GM23338 (cell line): ENCODE measurements around the gene RNF175.

Source experiments
- CREB1 ChIP-seq: fragments of 250-450 bp; sonication (Bioruptor Pico); IDR thresholded peaks from 2 replicates; pipeline ENCODE4 v1.5.0; 2020; ENCODE audit warnings: low read depth, mild to moderate bottlenecking, moderate library complexity
- EZH2 ChIP-seq: fragments of 200-600 bp; sonication (generic); IDR thresholded peaks from one replicate; pipeline ENCODE4 v1.8.0; 2017; ENCODE audit warnings: antibody characterized with exemption, mild to moderate bottlenecking, low read depth; ENCODE audit not compliant: unreplicated experiment
- EZH2phosphoT487 ChIP-seq: fragments of 200-600 bp; sonication (generic); IDR thresholded peaks from one replicate; pipeline ENCODE4 v1.8.1; 2018; ENCODE audit warnings: antibody characterized with exemption; ENCODE audit not compliant: unreplicated experiment
- JUNB ChIP-seq: IDR thresholded peaks from one replicate; pipeline ENCODE4 v1.6.1; 2016; ENCODE audit warnings: antibody characterized with exemption; ENCODE audit not compliant: unreplicated experiment
- NANOG ChIP-seq: IDR thresholded peaks from 2 replicates; pipeline ENCODE4 v1.6.1; 2016; ENCODE audit warnings: antibody characterized with exemption, borderline replicate concordance
- POLR2AphosphoS5 ChIP-seq: IDR thresholded peaks from 2 replicates; pipeline ENCODE4 v1.6.1; 2016; ENCODE audit warnings: antibody characterized with exemption, low read depth
- STAT1 ChIP-seq: IDR thresholded peaks from one replicate; pipeline ENCODE4 v1.6.1; 2016; ENCODE audit warnings: antibody characterized with exemption; ENCODE audit not compliant: unreplicated experiment
- ZNF114 ChIP-seq: fragments of 250-450 bp; sonication (Bioruptor Pico); IDR thresholded peaks from 2 replicates; pipeline ENCODE4 v1.5.0; 2020; ENCODE audit warnings: mild to moderate bottlenecking, moderate library complexity
- ZNF331 ChIP-seq: fragments of 250-450 bp; sonication (Bioruptor Pico); IDR thresholded peaks from 2 replicates; pipeline ENCODE4 v1.5.0; 2020; ENCODE audit warnings: low read depth, mild to moderate bottlenecking, moderate library complexity
- TF ChIP-seq, protein P1 (sequence below), 2 experiments: fragments of 200-600 bp in 1 of 2; sonication (generic) in 1 of 2; conservative IDR thresholded peaks; 2 replicates each; pipeline versions ENCODE4 v1.5.1 to v1.6.1; 2016 to 2017; ENCODE audit warnings: antibody characterized with exemption in 2 of 2, low read depth in 2 of 2, mild to moderate bottlenecking in 2 of 2, moderate library complexity in 1 of 2
- TF ChIP-seq, protein P2 (sequence below): IDR thresholded peaks from one replicate; pipeline ENCODE4 v1.6.1; 2018; ENCODE audit warnings: antibody characterized with exemption; ENCODE audit not compliant: unreplicated experiment
- TF ChIP-seq, protein P3 (sequence below): IDR thresholded peaks from 2 replicates; pipeline ENCODE4 v1.6.1; 2016; ENCODE audit warnings: antibody characterized with exemption
- TF ChIP-seq, protein P4 (sequence below): fragments of 250-450 bp; sonication (Bioruptor Pico); IDR thresholded peaks from 2 replicates; pipeline ENCODE4 v1.5.0; 2020; ENCODE audit warnings: mild to moderate bottlenecking, moderate library complexity

DNA sequence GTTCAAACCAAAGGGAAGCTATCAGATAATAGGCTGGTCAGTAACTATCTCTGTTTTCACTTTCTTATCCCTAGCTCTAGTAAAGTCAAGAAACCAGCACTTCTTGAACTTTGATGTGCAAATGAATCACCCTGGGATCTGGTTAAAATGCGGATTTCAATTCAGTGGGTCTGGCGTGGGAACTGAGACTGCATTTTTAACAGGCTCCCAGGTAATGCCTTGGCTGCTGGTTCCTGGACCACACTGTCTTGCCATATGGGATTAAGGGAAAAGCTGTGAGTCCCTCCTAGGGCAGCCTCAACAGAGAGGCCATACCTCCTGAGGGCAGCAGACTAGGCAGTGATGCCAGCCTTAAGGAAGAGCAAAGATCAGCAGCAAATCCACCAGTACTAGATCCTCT, 1.7 kb downstream of the RNF175 start:
- TF ChIP-seq, protein P1, sequence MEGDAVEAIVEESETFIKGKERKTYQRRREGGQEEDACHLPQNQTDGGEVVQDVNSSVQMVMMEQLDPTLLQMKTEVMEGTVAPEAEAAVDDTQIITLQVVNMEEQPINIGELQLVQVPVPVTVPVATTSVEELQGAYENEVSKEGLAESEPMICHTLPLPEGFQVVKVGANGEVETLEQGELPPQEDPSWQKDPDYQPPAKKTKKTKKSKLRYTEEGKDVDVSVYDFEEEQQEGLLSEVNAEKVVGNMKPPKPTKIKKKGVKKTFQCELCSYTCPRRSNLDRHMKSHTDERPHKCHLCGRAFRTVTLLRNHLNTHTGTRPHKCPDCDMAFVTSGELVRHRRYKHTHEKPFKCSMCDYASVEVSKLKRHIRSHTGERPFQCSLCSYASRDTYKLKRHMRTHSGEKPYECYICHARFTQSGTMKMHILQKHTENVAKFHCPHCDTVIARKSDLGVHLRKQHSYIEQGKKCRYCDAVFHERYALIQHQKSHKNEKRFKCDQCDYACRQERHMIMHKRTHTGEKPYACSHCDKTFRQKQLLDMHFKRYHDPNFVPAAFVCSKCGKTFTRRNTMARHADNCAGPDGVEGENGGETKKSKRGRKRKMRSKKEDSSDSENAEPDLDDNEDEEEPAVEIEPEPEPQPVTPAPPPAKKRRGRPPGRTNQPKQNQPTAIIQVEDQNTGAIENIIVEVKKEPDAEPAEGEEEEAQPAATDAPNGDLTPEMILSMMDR (conservative IDR thresholded peaks at IDR 0.05; ENCODE audit: low read depth in 2 of 2) = no peak
- no peak for TF ChIP-seq EZH2
- TF ChIP-seq POLR2AphosphoS5 = no peak
- TF ChIP-seq, protein P2, sequence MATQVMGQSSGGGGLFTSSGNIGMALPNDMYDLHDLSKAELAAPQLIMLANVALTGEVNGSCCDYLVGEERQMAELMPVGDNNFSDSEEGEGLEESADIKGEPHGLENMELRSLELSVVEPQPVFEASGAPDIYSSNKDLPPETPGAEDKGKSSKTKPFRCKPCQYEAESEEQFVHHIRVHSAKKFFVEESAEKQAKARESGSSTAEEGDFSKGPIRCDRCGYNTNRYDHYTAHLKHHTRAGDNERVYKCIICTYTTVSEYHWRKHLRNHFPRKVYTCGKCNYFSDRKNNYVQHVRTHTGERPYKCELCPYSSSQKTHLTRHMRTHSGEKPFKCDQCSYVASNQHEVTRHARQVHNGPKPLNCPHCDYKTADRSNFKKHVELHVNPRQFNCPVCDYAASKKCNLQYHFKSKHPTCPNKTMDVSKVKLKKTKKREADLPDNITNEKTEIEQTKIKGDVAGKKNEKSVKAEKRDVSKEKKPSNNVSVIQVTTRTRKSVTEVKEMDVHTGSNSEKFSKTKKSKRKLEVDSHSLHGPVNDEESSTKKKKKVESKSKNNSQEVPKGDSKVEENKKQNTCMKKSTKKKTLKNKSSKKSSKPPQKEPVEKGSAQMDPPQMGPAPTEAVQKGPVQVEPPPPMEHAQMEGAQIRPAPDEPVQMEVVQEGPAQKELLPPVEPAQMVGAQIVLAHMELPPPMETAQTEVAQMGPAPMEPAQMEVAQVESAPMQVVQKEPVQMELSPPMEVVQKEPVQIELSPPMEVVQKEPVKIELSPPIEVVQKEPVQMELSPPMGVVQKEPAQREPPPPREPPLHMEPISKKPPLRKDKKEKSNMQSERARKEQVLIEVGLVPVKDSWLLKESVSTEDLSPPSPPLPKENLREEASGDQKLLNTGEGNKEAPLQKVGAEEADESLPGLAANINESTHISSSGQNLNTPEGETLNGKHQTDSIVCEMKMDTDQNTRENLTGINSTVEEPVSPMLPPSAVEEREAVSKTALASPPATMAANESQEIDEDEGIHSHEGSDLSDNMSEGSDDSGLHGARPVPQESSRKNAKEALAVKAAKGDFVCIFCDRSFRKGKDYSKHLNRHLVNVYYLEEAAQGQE = no peak
- no peak for TF ChIP-seq EZH2phosphoT487
- TF ChIP-seq CREB1 = no peak
- TF ChIP-seq, protein P3, sequence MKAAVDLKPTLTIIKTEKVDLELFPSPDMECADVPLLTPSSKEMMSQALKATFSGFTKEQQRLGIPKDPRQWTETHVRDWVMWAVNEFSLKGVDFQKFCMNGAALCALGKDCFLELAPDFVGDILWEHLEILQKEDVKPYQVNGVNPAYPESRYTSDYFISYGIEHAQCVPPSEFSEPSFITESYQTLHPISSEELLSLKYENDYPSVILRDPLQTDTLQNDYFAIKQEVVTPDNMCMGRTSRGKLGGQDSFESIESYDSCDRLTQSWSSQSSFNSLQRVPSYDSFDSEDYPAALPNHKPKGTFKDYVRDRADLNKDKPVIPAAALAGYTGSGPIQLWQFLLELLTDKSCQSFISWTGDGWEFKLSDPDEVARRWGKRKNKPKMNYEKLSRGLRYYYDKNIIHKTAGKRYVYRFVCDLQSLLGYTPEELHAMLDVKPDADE = no peak
- no peak for TF ChIP-seq ZNF331 (CRISPR knock-in tag)
- TF ChIP-seq JUNB = no peak
- no peak for TF ChIP-seq NANOG
- TF ChIP-seq ZNF114 (CRISPR knock-in tag) = no peak
- TF ChIP-seq, protein P4, sequence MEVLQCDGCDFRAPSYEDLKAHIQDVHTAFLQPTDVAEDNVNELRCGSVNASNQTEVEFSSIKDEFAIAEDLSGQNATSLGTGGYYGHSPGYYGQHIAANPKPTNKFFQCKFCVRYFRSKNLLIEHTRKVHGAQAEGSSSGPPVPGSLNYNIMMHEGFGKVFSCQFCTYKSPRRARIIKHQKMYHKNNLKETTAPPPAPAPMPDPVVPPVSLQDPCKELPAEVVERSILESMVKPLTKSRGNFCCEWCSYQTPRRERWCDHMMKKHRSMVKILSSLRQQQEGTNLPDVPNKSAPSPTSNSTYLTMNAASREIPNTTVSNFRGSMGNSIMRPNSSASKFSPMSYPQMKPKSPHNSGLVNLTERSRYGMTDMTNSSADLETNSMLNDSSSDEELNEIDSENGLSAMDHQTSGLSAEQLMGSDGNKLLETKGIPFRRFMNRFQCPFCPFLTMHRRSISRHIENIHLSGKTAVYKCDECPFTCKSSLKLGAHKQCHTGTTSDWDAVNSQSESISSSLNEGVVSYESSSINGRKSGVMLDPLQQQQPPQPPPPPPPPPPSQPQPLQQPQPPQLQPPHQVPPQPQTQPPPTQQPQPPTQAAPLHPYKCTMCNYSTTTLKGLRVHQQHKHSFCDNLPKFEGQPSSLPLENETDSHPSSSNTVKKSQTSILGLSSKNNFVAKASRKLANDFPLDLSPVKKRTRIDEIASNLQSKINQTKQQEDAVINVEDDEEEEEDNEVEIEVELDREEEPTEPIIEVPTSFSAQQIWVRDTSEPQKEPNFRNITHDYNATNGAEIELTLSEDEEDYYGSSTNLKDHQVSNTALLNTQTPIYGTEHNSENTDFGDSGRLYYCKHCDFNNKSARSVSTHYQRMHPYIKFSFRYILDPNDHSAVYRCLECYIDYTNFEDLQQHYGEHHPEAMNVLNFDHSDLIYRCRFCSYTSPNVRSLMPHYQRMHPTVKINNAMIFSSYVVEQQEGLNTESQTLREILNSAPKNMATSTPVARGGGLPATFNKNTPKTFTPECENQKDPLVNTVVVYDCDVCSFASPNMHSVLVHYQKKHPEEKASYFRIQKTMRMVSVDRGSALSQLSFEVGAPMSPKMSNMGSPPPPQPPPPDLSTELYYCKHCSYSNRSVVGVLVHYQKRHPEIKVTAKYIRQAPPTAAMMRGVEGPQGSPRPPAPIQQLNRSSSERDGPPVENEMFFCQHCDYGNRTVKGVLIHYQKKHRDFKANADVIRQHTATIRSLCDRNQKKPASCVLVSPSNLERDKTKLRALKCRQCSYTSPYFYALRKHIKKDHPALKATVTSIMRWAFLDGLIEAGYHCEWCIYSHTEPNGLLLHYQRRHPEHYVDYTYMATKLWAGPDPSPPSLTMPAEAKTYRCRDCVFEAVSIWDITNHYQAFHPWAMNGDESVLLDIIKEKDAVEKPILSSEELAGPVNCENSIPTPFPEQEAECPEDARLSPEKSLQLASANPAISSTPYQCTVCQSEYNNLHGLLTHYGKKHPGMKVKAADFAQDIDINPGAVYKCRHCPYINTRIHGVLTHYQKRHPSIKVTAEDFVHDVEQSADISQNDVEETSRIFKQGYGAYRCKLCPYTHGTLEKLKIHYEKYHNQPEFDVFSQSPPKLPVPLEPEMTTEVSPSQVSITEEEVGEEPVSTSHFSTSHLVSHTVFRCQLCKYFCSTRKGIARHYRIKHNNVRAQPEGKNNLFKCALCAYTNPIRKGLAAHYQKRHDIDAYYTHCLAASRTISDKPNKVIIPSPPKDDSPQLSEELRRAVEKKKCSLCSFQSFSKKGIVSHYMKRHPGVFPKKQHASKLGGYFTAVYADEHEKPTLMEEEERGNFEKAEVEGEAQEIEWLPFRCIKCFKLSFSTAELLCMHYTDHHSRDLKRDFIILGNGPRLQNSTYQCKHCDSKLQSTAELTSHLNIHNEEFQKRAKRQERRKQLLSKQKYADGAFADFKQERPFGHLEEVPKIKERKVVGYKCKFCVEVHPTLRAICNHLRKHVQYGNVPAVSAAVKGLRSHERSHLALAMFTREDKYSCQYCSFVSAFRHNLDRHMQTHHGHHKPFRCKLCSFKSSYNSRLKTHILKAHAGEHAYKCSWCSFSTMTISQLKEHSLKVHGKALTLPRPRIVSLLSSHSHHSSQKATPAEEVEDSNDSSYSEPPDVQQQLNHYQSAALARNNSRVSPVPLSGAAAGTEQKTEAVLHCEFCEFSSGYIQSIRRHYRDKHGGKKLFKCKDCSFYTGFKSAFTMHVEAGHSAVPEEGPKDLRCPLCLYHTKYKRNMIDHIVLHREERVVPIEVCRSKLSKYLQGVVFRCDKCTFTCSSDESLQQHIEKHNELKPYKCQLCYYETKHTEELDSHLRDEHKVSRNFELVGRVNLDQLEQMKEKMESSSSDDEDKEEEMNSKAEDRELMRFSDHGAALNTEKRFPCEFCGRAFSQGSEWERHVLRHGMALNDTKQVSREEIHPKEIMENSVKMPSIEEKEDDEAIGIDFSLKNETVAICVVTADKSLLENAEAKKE (CRISPR knock-in tag) = no peak
- TF ChIP-seq STAT1 = no peak
